GM12878 (cell line): ENCODE data around the gene TYK2. TPM values are rescaled to one million over a fixed set of nuclear protein-coding genes. Genes with fewer than 3 reads are reported as not detected.
A peak's percentile ranks its signal among the peaks of the same experiment; 100 is the strongest.

ENCODE experiments used
- BACH1 ChIP-seq: fragments of 450-650 bp; IDR thresholded peaks from 2 replicates; pipeline ENCODE4 v1.6.1; 2017; ENCODE audit warnings: mild to moderate bottlenecking, borderline replicate concordance
- BMI1 ChIP-seq: fragments of 450-650 bp; IDR thresholded peaks from 2 replicates; pipeline ENCODE4 v1.6.1; 2016; ENCODE audit warnings: mild to moderate bottlenecking, moderate library complexity, borderline replicate concordance
- BRCA1 ChIP-seq: IDR thresholded peaks from 2 replicates; pipeline ENCODE4 v1.6.1; 2011; ENCODE audit warnings: low read depth, low read length, improper control_type of control experiment
- CBX3 ChIP-seq: fragments of 200-600 bp; sonication (generic); IDR thresholded peaks from 2 replicates; pipeline ENCODE4 v1.6.1; 2016; ENCODE audit warnings: low read depth, borderline replicate concordance
- CHD1 ChIP-seq: IDR thresholded peaks from 2 replicates; pipeline ENCODE4 v1.6.1; 2012; ENCODE audit warnings: low read depth, low read length, improper control_type of control experiment
- CREM ChIP-seq: IDR thresholded peaks from 2 replicates; pipeline ENCODE4 v1.6.1; 2014; ENCODE audit warnings: antibody characterized with exemption, low read depth
- E2F8 ChIP-seq: fragments of 450-650 bp; IDR thresholded peaks from 2 replicates; pipeline ENCODE4 v1.6.1; 2018; ENCODE audit warnings: mild to moderate bottlenecking, low read depth, moderate library complexity; ENCODE audit not compliant: partially characterized antibody
- ELK1 ChIP-seq: IDR thresholded peaks from 2 replicates; pipeline ENCODE4 v1.6.1; 2012; ENCODE audit warnings: low read depth, low read length, improper control_type of control experiment
- GABPA ChIP-seq: IDR thresholded peaks from 2 replicates; pipeline ENCODE4 v1.6.1; 2014; ENCODE audit warnings: antibody characterized with exemption, low read depth, mild to moderate bottlenecking, inconsistent platforms
- HDAC2 ChIP-seq: fragments of 200-600 bp; sonication (generic); IDR thresholded peaks from 2 replicates; pipeline ENCODE4 v1.6.1; 2017
- IRF3 ChIP-seq: fragments of 450-650 bp; IDR thresholded peaks from 2 replicates; pipeline ENCODE4 v1.6.1; 2014; ENCODE audit warnings: mild to moderate bottlenecking
- JUND ChIP-seq: IDR thresholded peaks from 2 replicates; pipeline ENCODE4 v1.6.1; 2012; ENCODE audit warnings: low read depth, mild to moderate bottlenecking, low read length, improper control_type of control experiment, moderate library complexity
- KDM1A ChIP-seq: fragments of 200-600 bp; sonication (generic); IDR thresholded peaks from 2 replicates; pipeline ENCODE4 v1.6.1; 2016; ENCODE audit warnings: borderline replicate concordance
- MYB ChIP-seq: fragments of 150-350 bp; IDR thresholded peaks from 2 replicates; pipeline ENCODE4 v1.6.1; 2014; ENCODE audit warnings: mild to moderate bottlenecking, low read depth, low read length, borderline replicate concordance
- NFXL1 ChIP-seq: fragments of 450-650 bp; IDR thresholded peaks from 2 replicates; pipeline ENCODE4 v1.6.1; 2017; ENCODE audit warnings: antibody characterized with exemption, mild to moderate bottlenecking, borderline replicate concordance
- NKRF ChIP-seq: fragments of 450-650 bp; conservative IDR thresholded peaks from 2 replicates; pipeline ENCODE4 v1.6.1; 2017; ENCODE audit warnings: mild to moderate bottlenecking, moderate library complexity
- NR2C2 ChIP-seq: IDR thresholded peaks from 2 replicates; pipeline ENCODE4 v1.6.1; 2011; ENCODE audit warnings: borderline replicate concordance, low read depth; ENCODE audit not compliant: control insufficient read depth, insufficient read length
- SIX5 ChIP-seq: IDR thresholded peaks from 2 replicates; pipeline ENCODE4 v1.6.1; 2011; ENCODE audit warnings: mild to moderate bottlenecking, low read depth, low read length, moderate library complexity; ENCODE audit not compliant: severe bottlenecking
- SPI1 ChIP-seq: IDR thresholded peaks from 2 replicates; pipeline ENCODE4 v1.6.1; 2011; ENCODE audit warnings: low read depth, mild to moderate bottlenecking, low read length, moderate library complexity, borderline replicate concordance; ENCODE audit not compliant: insufficient read depth
- TCF7 ChIP-seq: IDR thresholded peaks from 2 replicates; pipeline ENCODE4 v1.6.1; 2014; ENCODE audit warnings: antibody characterized with exemption, borderline replicate concordance
- polyA plus RNA-seq, 11 experiments: library from polyadenylated mRNA; depleted of rRNA in 4 of 11; unstranded in 6 of 11; stranded (reverse) in 5 of 11; fragments of >200 nt; fragmentation: Nextera tagmentation in 4 of 11; fragmentation: Illumina TruSeq in 1 of 11; extraction: Ambion mirVana in 4 of 11; extraction: Trizol in 1 of 11; gene quantifications; 1 replicate in 1 of 11; 2 replicates in 10 of 11; pipeline versions ENCODE4 v1.2.1 to v1.2.3, GENCODE V29; 2011 to 2016; ENCODE audit warnings: inconsistent platforms in 2 of 11, missing spikeins in 2 of 11, low read depth in 1 of 11
- total RNA-seq, 4 experiments: library from RNA; depleted of rRNA in 3 of 4; stranded (reverse); fragments of >200 nt in 3 of 4; fragmentation: Illumina TruSeq in 1 of 4; extraction: Trizol in 1 of 4; gene quantifications; 2 replicates each; pipeline versions ENCODE4 v1.2.1 to v1.2.3, GENCODE V29; 2013 to 2021

Gene TYK2
- total and polyA plus RNA-seq, 10 of the 15 experiments (the other 5 are each of a cell fraction or from before 2014, with no cell fraction given) = 36.4 to 364 (median 179) TPM

GRCh38 chr19:10403137-10404021 lies 23.0 kb upstream of the TYK2 start, which contains the start of gene CDC37 (continued):
- TF ChIP-seq E2F8 (peak; percentile 80), JUND (no peak), KDM1A (no peak), BMI1 (peak; percentile 92), CHD1 (no peak), TCF7 (no peak), IRF3 (no peak), NKRF (peak; percentile 97), GABPA (peak; percentile 91), ELK1 (peak; percentile 71; the same call in 1 of the 2 replicates), NFXL1 (no peak), NR2C2 (no peak), BACH1 (peak; percentile 66; the same call in 1 of the 2 replicates), CBX3 (no peak), MYB (0 out of 2 replicates have a peak, but pooled peaks have one; percentile 18), SPI1 (no peak), HDAC2 (no peak), SIX5 (peak; percentile 34), BRCA1 (no peak), CREM (peak; percentile 95)
